Activated naive CD8-positive, alpha-beta T cell treated with anti-CD3 and anti-CD28 coated beads for 36 hours (primary cell): ENCODE measurements around the gene SLITRK2. TPM values are rescaled to one million over a fixed set of nuclear protein-coding genes. Genes with fewer than 3 reads are reported as not detected.

Source experiments
- DNase-seq: peaks from one replicate; pipeline ENCODE4 v3.0.0; 2021
- H3K27ac Mint-ChIP-seq: one replicate; pipeline ENCODE4 v1.8.0; 2022; ENCODE audit warnings: mild to moderate bottlenecking, moderate library complexity, mixed read lengths
- H3K27me3 Mint-ChIP-seq: one replicate; pipeline ENCODE4 v1.8.0; 2022; ENCODE audit warnings: mild to moderate bottlenecking, mixed read lengths
- H3K36me3 Mint-ChIP-seq: one replicate; pipeline ENCODE4 v1.8.0; 2021; ENCODE audit warnings: mild to moderate bottlenecking, mixed read lengths
- H3K4me1 Mint-ChIP-seq: one replicate; pipeline ENCODE4 v1.8.0; 2021; ENCODE audit warnings: mixed read lengths
- H3K4me3 Mint-ChIP-seq: one replicate; pipeline ENCODE4 v1.8.0; 2022; ENCODE audit warnings: mild to moderate bottlenecking, moderate library complexity, mixed read lengths
- H3K9me3 Mint-ChIP-seq: one replicate; pipeline ENCODE4 v1.8.0; 2022; ENCODE audit warnings: mixed read lengths
- total RNA-seq, 2 experiments: library from RNA; stranded (reverse); gene quantifications; one replicate each; pipeline ENCODE4 v1.2.3, GENCODE V29; 2021

SLITRK2 gene, protein sequence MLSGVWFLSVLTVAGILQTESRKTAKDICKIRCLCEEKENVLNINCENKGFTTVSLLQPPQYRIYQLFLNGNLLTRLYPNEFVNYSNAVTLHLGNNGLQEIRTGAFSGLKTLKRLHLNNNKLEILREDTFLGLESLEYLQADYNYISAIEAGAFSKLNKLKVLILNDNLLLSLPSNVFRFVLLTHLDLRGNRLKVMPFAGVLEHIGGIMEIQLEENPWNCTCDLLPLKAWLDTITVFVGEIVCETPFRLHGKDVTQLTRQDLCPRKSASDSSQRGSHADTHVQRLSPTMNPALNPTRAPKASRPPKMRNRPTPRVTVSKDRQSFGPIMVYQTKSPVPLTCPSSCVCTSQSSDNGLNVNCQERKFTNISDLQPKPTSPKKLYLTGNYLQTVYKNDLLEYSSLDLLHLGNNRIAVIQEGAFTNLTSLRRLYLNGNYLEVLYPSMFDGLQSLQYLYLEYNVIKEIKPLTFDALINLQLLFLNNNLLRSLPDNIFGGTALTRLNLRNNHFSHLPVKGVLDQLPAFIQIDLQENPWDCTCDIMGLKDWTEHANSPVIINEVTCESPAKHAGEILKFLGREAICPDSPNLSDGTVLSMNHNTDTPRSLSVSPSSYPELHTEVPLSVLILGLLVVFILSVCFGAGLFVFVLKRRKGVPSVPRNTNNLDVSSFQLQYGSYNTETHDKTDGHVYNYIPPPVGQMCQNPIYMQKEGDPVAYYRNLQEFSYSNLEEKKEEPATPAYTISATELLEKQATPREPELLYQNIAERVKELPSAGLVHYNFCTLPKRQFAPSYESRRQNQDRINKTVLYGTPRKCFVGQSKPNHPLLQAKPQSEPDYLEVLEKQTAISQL
- total RNA-seq: not detected

DNA sequence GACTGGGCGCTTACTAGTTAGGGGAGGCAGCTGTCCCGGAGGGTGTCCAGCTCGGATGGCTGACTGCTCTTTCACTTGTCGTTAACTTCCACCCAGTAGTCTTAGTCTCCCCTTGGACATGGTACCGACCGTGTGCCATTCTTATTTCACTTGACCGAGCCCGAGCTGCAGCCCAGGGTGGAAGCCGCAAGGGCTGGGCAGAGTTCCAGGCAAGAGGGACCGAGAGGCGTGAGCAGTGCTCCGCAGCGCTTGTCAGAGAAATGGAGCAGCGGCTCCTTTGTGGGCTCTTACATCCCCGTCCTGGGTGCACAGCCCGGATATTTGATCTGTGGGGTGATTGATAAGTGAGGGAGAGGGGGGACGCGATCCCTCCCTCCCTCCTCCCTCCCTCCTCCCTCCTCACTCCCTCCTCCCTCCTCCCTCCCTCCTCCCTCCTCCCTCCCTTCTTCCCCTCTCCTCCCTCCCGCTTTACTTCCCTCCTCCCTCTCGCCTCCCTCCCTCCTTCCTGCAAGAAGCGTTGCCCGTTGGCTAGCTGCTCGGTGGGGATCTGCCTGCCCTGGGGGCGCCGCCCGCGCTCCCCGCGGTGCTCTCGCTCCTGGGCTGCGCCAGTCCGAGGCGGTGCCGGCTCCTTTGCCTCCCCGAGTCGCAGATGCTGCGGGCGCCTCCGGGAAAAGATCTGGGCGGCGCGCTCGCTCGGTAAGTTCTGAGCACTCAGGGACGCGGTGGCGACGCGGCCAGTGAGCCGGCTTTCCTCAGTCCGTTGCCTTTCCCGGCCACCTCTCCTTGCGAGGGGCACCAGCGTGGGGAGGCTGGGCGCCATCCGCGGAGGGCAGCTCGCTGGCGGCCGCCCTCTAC, at the start of gene SLITRK2:
TSS of gene SLITRK2 (plus strand) at position 499 of the 855 bp plus-strand sequence. CDS start 4,597 bp downstream, outside the sequence.
- peaks cover 1% of the 10 kb centered on the region for H3K9me3 Mint-ChIP-seq
- no peak within 1 kb of the TSS for H3K27ac Mint-ChIP-seq
- H3K4me1 Mint-ChIP-seq: no peaks in the 10 kb centered on the region
- H3K36me3 Mint-ChIP-seq: peaks cover 1% of the 10 kb centered on the region
- no peak within 1 kb of the TSS for H3K4me3 Mint-ChIP-seq
- DNase-seq: no peak
- peaks cover 50% of the 10 kb centered on the region for H3K27me3 Mint-ChIP-seq

DNA sequence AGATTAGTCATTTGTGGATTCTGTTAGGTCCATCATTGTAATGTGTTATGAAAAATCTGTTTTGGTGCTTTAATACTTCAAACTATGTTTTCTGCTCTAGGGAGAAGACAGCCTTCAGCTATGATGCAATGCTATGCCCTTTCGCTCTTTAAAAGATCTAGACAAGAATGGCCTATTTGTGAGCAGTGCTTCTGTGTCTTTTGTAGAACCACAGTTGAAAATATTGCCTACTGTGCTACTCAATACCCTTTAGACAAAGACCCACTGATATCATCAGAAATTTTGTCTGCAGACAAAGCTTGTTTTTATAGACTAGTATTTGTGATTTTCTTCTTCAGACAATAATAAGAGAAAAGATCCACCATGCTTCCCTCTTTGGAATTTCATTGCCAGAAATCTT, 44.6 kb upstream of the SLITRK2 start:
- H3K27me3 Mint-ChIP-seq: no peaks in the 10 kb centered on the region
- DNase-seq: no peak
- no peak overlapping the region for H3K27ac Mint-ChIP-seq
- peaks cover 4% of the 10 kb centered on the region for H3K9me3 Mint-ChIP-seq
- no peaks in the 10 kb centered on the region for H3K4me1 Mint-ChIP-seq
- no peaks in the 10 kb centered on the region for H3K36me3 Mint-ChIP-seq
- no peak overlapping the region for H3K4me3 Mint-ChIP-seq

DNA sequence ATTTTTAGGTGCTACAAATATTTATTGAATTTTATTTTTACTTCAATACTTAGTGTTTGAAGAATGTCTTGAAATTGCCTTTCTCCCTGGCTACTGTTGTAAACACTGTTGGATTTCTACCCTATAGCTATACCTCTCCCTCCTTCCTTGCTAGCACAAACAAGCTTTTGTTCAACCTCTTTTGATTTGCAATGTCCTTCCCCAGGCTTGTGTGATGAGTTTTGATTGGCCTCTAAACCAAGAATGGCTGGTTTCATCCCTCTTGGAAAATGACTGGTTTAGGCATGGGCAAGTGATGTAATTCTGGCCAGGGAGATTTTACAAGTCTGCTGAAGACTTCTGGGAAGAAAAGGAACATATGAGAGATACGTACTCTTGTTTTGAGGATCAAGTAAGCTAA, 25.3 kb upstream of the SLITRK2 start:
- H3K4me3 Mint-ChIP-seq: no peak overlapping the region
- DNase-seq: no peak
- no peak overlapping the region for H3K27ac Mint-ChIP-seq
- H3K9me3 Mint-ChIP-seq: no peaks in the 10 kb centered on the region
- H3K27me3 Mint-ChIP-seq: no peaks in the 10 kb centered on the region
- H3K36me3 Mint-ChIP-seq: no peaks in the 10 kb centered on the region
- H3K4me1 Mint-ChIP-seq: no peaks in the 10 kb centered on the region

DNA sequence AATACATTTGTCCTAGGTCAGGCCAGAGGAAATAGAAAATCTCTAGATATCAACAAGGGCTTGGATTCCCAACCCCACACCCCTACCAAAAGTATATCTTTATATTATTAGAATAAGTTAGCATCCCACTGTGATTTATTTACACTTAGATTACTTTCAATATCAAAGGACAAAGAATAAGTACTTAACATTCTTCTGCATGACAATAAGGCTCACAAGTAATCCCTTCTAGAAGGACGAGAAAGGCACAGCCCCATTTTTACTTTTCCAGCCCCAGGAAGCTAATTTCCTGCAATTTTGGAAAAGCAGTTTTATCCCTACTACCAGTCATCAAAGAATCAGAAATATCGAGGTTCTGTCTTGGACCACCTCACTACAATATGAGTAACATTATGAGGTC, 14.1 kb upstream of the SLITRK2 start:
- no peak overlapping the region for H3K4me3 Mint-ChIP-seq
- H3K9me3 Mint-ChIP-seq: peaks cover 5% of the 10 kb centered on the region
- no peaks in the 10 kb centered on the region for H3K36me3 Mint-ChIP-seq
- no peak for DNase-seq
- no peak overlapping the region for H3K27ac Mint-ChIP-seq
- H3K4me1 Mint-ChIP-seq: no peaks in the 10 kb centered on the region
- no peaks in the 10 kb centered on the region for H3K27me3 Mint-ChIP-seq

DNA sequence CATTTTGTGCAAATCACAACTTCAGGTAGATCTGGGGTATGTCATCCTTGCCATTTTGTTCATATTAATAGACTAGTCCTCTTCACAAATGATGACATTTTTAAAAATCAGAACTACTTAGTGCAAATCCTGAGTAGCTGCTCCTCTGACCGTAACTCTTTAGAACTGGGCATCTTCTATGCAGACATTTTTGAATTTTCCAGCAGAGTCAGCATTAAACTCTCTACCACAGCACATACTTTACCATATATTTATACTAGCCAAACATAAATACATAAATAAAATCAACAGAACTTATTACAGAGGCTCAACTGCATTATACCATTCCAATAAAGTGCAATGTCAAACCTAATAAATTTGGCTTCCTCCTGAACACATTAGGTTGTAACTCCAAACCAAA, 4.5 kb upstream of the SLITRK2 start:
- H3K36me3 Mint-ChIP-seq: no peaks in the 10 kb centered on the region
- H3K4me3 Mint-ChIP-seq: no peak overlapping the region
- no peak for DNase-seq
- H3K4me1 Mint-ChIP-seq: no peaks in the 10 kb centered on the region
- H3K9me3 Mint-ChIP-seq: peaks cover 1% of the 10 kb centered on the region
- H3K27ac Mint-ChIP-seq: no peak overlapping the region
- peaks cover 14% of the 10 kb centered on the region for H3K27me3 Mint-ChIP-seq

DNA sequence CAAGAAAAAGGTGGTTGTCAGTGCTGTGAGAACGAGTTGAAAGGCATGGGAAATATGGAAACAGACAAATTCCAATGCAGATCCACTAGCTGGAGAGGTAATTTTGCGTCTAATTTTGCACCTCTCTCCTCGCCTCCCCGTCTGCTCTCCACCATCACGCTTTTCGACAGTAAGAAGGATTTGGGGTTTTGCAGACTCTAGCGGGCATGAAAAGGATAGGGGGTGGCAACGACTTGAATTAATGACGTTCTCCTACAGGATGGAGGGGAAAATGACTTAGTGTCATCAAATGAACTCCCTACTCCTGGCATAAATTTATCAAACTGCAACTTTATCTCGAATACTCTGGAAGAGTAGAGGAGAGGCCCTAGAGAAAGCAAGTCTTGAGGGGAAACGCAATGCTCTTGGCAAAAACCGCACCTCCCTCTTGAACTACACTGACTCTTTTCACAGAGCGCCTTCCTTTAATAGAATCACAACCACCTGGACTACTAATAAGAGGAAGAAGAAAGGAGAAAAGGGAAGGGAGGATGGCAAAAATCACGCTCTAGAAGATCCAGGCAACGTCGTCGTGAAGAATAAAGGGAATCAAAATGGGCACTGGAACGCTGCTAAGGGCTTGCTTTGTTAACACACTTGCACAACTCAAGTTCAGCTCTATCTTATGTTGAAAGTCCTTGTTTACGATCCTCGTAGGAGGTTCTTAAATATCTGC, 871 bp upstream of the SLITRK2 start:
- H3K27me3 Mint-ChIP-seq: peaks cover 44% of the 10 kb centered on the region
- DNase-seq: no peak
- H3K36me3 Mint-ChIP-seq: no peaks in the 10 kb centered on the region
- no peak overlapping the region for H3K27ac Mint-ChIP-seq
- peaks cover 1% of the 10 kb centered on the region for H3K9me3 Mint-ChIP-seq
- no peak overlapping the region for H3K4me3 Mint-ChIP-seq
- H3K4me1 Mint-ChIP-seq: no peaks in the 10 kb centered on the region

DNA sequence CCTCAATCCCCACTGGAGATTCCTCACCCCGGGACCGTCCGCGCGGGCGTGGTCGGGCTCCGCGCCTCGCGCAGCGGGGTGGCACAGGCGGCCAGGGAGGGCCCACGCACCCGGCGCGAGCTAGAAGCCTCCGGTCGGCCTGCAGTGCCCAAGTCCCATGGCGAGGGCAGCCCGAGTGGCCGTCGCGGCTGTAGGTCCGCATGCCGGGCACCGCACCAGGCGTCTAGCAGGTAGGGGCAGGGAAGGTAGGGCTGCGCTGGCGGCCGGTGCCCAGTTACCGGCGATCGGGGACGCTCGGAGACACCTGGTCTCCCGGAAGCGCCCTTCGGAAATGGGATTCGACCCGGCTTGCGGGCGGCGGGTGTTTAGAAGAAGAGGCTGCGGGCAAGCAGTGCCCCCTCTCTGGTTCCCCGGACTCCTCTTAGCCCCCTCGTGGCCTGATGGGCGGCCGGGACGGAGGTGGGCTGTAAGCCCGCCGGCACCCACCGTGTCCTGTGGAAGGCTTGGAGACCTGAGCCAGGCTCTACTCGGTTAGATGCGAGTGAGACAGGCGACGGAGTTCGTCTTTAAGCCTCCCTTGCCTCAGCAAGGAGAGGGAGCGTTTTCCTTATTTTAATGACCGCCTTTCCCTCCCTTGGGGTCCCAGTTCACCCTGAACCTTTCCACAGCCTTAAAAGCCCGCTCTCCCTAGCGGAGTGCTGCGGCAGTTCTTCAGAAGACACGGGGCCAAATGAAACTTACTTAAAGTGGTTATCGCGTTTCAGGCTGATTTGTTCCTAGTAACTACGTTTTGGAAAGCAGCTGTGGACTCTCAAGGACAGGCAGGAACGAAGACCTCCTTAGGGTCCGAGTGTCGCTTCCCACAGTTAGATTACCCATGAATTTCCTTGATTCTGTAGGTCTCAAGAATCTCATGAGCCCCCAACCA, 821 bp downstream of the SLITRK2 start:
- Mint-ChIP-seq H3K27me3 (peaks cover 56% of the 10 kb centered on the region), H3K27ac (no peak overlapping the region), H3K9me3 (peaks cover 1% of the 10 kb centered on the region), H3K4me1 (no peaks in the 10 kb centered on the region), H3K4me3 (no peak overlapping the region), H3K36me3 (peaks cover 1% of the 10 kb centered on the region)
- DNase-seq: no peak

DNA sequence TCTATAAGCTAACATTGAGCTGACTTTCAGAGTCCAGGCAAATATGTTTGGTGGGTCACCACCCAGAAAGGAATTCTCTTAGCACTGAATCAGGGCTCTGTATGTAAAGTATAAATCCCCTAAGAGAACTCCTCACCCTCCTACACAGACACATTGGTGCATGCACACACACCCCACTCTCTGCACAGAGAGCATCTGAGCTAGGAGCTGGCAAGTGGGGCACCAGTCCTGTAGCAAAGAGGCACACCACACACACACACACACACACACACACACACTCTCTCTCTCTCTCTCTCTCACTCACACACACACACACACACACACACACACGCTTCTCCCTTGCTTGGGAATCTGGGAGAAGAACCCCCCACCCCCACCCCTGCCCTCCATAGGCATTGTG, 3.2 kb downstream of the SLITRK2 start:
- Mint-ChIP-seq H3K36me3 (peaks cover 1% of the 10 kb centered on the region), H3K9me3 (no peaks in the 10 kb centered on the region), H3K27me3 (peaks cover 60% of the 10 kb centered on the region), H3K4me3 (no peak overlapping the region), H3K4me1 (no peaks in the 10 kb centered on the region), H3K27ac (no peak overlapping the region)
- DNase-seq: no peak

DNA sequence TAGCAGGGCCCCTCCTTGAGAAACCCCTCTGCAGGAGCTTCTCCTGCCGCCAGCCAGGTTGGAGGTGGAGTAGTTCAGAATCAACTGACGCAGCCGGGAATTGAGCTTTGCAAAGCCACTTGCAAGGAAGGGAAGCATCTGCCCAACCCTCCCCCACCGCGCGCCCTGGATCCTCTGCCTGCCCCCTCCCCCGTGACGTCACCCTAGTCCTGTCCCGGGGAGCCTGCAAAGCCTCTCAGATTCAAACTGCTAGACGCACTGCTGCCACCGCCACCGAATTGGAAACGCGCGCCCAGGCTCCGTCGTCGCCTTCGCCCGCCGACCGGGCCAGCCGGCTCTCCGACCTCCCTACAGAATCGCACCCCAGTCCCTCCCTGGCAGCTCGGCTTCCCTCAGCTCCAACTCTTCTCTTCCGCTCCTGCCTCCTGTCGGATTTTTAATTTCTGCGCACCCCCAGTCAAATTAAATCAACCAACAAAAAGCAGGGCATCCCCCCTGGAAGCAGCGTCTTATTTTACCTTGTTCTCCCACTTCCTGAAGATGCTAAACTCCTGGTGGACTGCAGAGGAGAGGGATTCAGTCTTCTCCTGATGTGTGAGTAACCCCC, 3.8 kb downstream of the SLITRK2 start:
- Mint-ChIP-seq H3K36me3 (peaks cover 1% of the 10 kb centered on the region), H3K4me3 (no peak overlapping the region), H3K27ac (no peak overlapping the region), H3K9me3 (no peaks in the 10 kb centered on the region), H3K4me1 (no peaks in the 10 kb centered on the region), H3K27me3 (peaks cover 57% of the 10 kb centered on the region)
- no peak for DNase-seq

DNA sequence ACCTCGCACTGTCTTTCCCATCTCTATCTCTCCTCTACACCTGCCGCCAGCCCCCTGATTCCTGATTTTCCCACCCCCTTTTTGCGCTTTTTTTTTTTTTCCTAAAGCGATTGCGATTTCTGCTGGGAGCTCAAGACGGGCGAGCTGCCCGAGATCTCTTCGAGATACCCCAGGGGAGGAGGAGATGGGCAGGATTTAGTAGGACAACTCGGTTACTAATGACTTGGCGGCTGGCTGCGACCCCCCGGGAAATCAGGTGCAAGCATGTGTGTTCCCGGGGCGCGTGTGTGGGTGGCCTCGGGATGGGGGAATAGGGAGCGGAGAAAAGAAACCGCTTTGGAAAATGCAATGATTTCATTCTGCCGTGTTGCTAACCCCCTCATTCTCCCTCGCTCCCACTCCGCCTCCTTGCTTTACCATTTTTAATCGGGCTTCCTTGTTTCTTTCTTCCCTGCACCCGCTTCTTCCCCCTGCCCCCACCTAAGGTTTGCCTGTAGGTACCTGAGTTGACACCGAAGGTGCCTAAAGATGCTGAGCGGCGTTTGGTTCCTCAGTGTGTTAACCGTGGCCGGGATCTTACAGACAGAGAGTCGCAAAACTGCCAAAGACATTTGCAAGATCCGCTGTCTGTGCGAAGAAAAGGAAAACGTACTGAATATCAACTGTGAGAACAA, 4.4 kb downstream of the SLITRK2 start:
- H3K36me3 Mint-ChIP-seq: peaks cover 1% of the 10 kb centered on the region
- no peak overlapping the region for H3K27ac Mint-ChIP-seq
- no peaks in the 10 kb centered on the region for H3K4me1 Mint-ChIP-seq
- H3K4me3 Mint-ChIP-seq: no peak overlapping the region
- DNase-seq: no peak
- H3K9me3 Mint-ChIP-seq: no peaks in the 10 kb centered on the region
- peaks cover 50% of the 10 kb centered on the region for H3K27me3 Mint-ChIP-seq

DNA sequence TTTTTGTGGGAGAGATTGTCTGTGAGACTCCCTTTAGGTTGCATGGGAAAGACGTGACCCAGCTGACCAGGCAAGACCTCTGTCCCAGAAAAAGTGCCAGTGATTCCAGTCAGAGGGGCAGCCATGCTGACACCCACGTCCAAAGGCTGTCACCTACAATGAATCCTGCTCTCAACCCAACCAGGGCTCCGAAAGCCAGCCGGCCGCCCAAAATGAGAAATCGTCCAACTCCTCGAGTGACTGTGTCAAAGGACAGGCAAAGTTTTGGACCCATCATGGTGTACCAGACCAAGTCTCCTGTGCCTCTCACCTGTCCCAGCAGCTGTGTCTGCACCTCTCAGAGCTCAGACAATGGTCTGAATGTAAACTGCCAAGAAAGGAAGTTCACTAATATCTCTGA, 5.5 kb downstream of the SLITRK2 start:
- no peak for DNase-seq
- Mint-ChIP-seq H3K4me1 (no peaks in the 10 kb centered on the region), H3K9me3 (no peaks in the 10 kb centered on the region), H3K36me3 (peaks cover 1% of the 10 kb centered on the region), H3K27me3 (peaks cover 46% of the 10 kb centered on the region), H3K4me3 (no peak overlapping the region), H3K27ac (no peak overlapping the region)

DNA sequence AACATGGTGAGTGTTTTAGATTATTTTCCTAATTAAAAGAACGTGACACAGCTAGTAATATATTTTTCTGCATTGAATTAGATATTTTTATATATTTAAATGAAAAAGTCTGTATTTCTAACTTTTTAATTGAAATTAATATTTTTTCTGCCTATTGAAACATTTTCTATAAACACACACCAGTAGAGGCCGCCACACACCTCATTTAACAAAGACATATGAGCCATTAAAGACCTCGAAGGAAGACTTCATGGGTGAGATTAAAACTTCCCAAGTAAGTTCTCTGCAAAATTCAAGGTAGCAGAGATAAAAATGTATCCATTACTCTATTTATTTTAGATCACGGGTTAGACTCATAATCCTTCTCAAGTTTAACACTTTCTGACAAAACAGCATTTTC, 8.3 kb downstream of the SLITRK2 start:
- Mint-ChIP-seq H3K9me3 (no peaks in the 10 kb centered on the region), H3K27ac (no peak overlapping the region), H3K27me3 (peaks cover 23% of the 10 kb centered on the region), H3K4me3 (no peak overlapping the region), H3K36me3 (peaks cover 1% of the 10 kb centered on the region), H3K4me1 (no peaks in the 10 kb centered on the region)
- no peak for DNase-seq

DNA sequence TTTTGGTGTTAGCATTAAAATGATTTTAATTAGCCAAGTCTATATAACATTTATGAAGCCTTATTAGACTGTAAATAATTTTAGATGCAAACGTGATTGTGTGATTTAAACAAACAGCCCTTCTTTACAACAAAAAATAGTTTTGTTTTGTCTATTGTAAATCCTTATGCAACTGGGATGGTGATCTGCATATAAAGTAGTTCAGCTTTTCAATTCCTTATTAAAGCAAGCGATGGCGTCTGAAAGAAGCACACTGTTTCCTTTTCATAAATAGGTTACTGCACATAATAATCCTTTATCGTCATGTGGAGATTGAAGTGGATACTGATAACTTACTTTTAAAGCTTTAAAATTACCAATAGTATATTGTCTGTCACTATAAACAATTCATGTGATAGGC, 8.8 kb downstream of the SLITRK2 start:
- Mint-ChIP-seq H3K27ac (no peak overlapping the region), H3K36me3 (peaks cover 1% of the 10 kb centered on the region), H3K27me3 (peaks cover 19% of the 10 kb centered on the region), H3K9me3 (no peaks in the 10 kb centered on the region), H3K4me1 (no peaks in the 10 kb centered on the region), H3K4me3 (no peak overlapping the region)
- DNase-seq: no peak
